Liver (tissue), 9 donors: Measurements from ENCODE around the gene FABP3. TPM values are rescaled to one million over a fixed set of nuclear protein-coding genes. Genes with fewer than 3 reads are reported as not detected.

Source experiments
- DNase-seq: peaks from one replicate; pipeline ENCODE4 v3.0.0-alpha.2; 2017; ENCODE audit warnings: low spot score
- H3K27ac ChIP-seq, 2 donors: one replicate each; pipeline ENCODE4 v1.7.0; 2013; ENCODE audit warnings: inconsistent platforms in 2 of 2, low read length in 2 of 2, control low read depth in 1 of 2, low read depth in 1 of 2, mild to moderate bottlenecking in 1 of 2
- H3K27me3 ChIP-seq, 4 donors: one replicate each; pipeline versions ENCODE4 v1.6.1 to v1.7.0; 2013; ENCODE audit warnings: low read length in 3 of 4, inconsistent platforms in 1 of 4, mild to moderate bottlenecking in 1 of 4, moderate library complexity in 1 of 4; ENCODE audit not compliant: control insufficient read depth in 4 of 4, insufficient read depth in 4 of 4
- H3K36me3 ChIP-seq, 4 donors: one replicate each; pipeline versions ENCODE4 v1.6.1 to v1.7.0; 2013; ENCODE audit warnings: low read length in 3 of 4, mild to moderate bottlenecking in 3 of 4, low read depth in 1 of 4, moderate library complexity in 1 of 4; ENCODE audit not compliant: control insufficient read depth in 4 of 4, insufficient read depth in 3 of 4
- H3K4me1 ChIP-seq, 4 donors: one replicate each; pipeline versions ENCODE4 v1.6.1 to v1.7.0; 2013; ENCODE audit warnings: low read length in 3 of 4, mild to moderate bottlenecking in 3 of 4, moderate library complexity in 1 of 4; ENCODE audit not compliant: control insufficient read depth in 4 of 4, insufficient read depth in 4 of 4
- H3K4me3 ChIP-seq, 3 donors: one replicate each; pipeline versions ENCODE4 v1.6.1 to v1.7.0; 2013; ENCODE audit warnings: low read length in 3 of 3, control low read depth in 1 of 3, low read depth in 1 of 3, mild to moderate bottlenecking in 1 of 3
- H3K9ac ChIP-seq, 2 donors: one replicate each; pipeline ENCODE4 v1.7.0; 2013; ENCODE audit warnings: low read length in 2 of 2, mild to moderate bottlenecking in 2 of 2, moderate library complexity in 2 of 2, control low read depth in 1 of 2, low read depth in 1 of 2
- H3K9me3 ChIP-seq, 4 donors: one replicate each; pipeline versions ENCODE4 v1.6.1 to v1.7.0; 2013; ENCODE audit warnings: low read length in 3 of 4; ENCODE audit not compliant: control insufficient read depth in 4 of 4
- CTCF ChIP-seq: fragments of 150-350 bp; IDR thresholded peaks from 2 replicates; pipeline ENCODE4 v1.5.1; 2017; ENCODE audit warnings: improper control_type of control experiment, low read depth, low read length; ENCODE audit not compliant: missing input control
- EGR1 ChIP-seq, 2 donors: IDR thresholded peaks; 2 replicates each; pipeline ENCODE4 v1.6.1; 2016 to 2018; ENCODE audit warnings: antibody characterized with exemption in 2 of 2, low read depth in 2 of 2
- FOXA1 ChIP-seq: IDR thresholded peaks from 2 replicates; pipeline ENCODE4 v1.6.1; 2016; ENCODE audit warnings: antibody characterized with exemption
- FOXA2 ChIP-seq: IDR thresholded peaks from 2 replicates; pipeline ENCODE4 v1.6.1; 2016; ENCODE audit warnings: antibody characterized with exemption
- GABPA ChIP-seq, 2 donors: IDR thresholded peaks in 1 of 2; conservative IDR thresholded peaks in 1 of 2; 2 replicates each; pipeline ENCODE4 v1.6.1; 2016; ENCODE audit warnings: antibody characterized with exemption in 2 of 2, mild to moderate bottlenecking in 1 of 2, moderate library complexity in 1 of 2
- HNF4A ChIP-seq, 2 donors: conservative IDR thresholded peaks; 2 replicates each; pipeline ENCODE4 v1.6.1; 2016; ENCODE audit warnings: antibody characterized with exemption in 2 of 2, mild to moderate bottlenecking in 2 of 2
- HNF4G ChIP-seq: IDR thresholded peaks from 2 replicates; pipeline ENCODE4 v1.6.1; 2016; ENCODE audit warnings: antibody characterized with exemption
- JUND ChIP-seq, 2 donors: IDR thresholded peaks; 2 replicates each; pipeline ENCODE4 v1.6.1; 2016; ENCODE audit warnings: antibody characterized with exemption in 2 of 2
- MAX ChIP-seq: IDR thresholded peaks from 2 replicates; pipeline ENCODE4 v1.6.1; 2016; ENCODE audit warnings: antibody characterized with exemption
- NR2F2 ChIP-seq: IDR thresholded peaks from 2 replicates; pipeline ENCODE4 v1.6.1; 2016; ENCODE audit warnings: antibody characterized with exemption
- RAD21 ChIP-seq, 2 donors: IDR thresholded peaks; 2 replicates each; pipeline ENCODE4 v1.6.1; 2016; ENCODE audit warnings: antibody characterized with exemption in 2 of 2, mild to moderate bottlenecking in 2 of 2
- REST ChIP-seq: IDR thresholded peaks from 2 replicates; pipeline ENCODE4 v1.6.1; 2016; ENCODE audit warnings: antibody characterized with exemption, mild to moderate bottlenecking
- RXRA ChIP-seq, 2 donors: IDR thresholded peaks; 2 replicates each; pipeline ENCODE4 v1.6.1; 2017 to 2018; ENCODE audit warnings: antibody characterized with exemption in 2 of 2, mild to moderate bottlenecking in 1 of 2
- TAF1 ChIP-seq: conservative IDR thresholded peaks from 2 replicates; pipeline ENCODE4 v1.6.1; 2016; ENCODE audit warnings: antibody characterized with exemption, mild to moderate bottlenecking
- YY1 ChIP-seq: IDR thresholded peaks from 2 replicates; pipeline ENCODE4 v1.6.1; 2016; ENCODE audit warnings: antibody characterized with exemption, mild to moderate bottlenecking
- ZBTB33 ChIP-seq: IDR thresholded peaks from 2 replicates; pipeline ENCODE4 v1.6.1; 2016; ENCODE audit warnings: antibody characterized with exemption
- WGBS: extraction: QIAGEN DNeasy Blood & Tissue Kit; methylation state at CpG from one replicate; pipeline ENCODE4 v1.1.7; 2013; 5-methylcytosine and 5-hydroxymethylcytosine counted together
- polyA plus RNA-seq, 2 donors: library from polyadenylated mRNA; stranded (reverse) in 1 of 2; unstranded in 1 of 2; fragments of 200-250 nt in 1 of 2; fragments of >200 nt in 1 of 2; fragmentation: Nextera tagmentation in 1 of 2; extraction: Ambion mirVana in 1 of 2; gene quantifications; one replicate each; pipeline versions ENCODE4 v1.2.1 to v1.2.3, GENCODE V29; 2013 to 2015
- total RNA-seq, 2 donors: library from RNA; depleted of rRNA; stranded (reverse); fragments of >200 nt; gene quantifications; one replicate each; pipeline ENCODE4 v1.2.3, GENCODE V29; 2014
- donor health status: healthy.
- donor health status: healthy.
- donor health status: healthy.
- donor health status: healthy.
- donor health status: healthy.

The FABP3 gene
- total and polyA plus RNA-seq, 4 donors = 2.8 to 28.2 (median 5.2) TPM

- WGBS = 90% methylated on average over 3 of the region's 3 CpGs
- Histone ChIP-seq H3K4me1 (no peaks in the 10 kb centered on the region), H3K4me3 (no peak overlapping the region), H3K9me3 (no peaks in the 10 kb centered on the region), H3K27ac (no peak overlapping the region), H3K36me3 (peaks cover 0 to 8% (median 2%) of the 10 kb centered on the region in 4 donors), H3K9ac (no peak overlapping the region), H3K27me3 (no peaks in the 10 kb centered on the region)
- TF ChIP-seq REST (no peak), HNF4A (conservative IDR thresholded peaks at IDR 0.05) (no peak), FOXA1 (no peak), RXRA (IDR thresholded peaks at IDR 0.05) (no peak), YY1 (no peak)
- no peak for DNase-seq
Observed at GRCh38 chr1:31327381-31327780, 45.5 kb downstream of the FABP3 start.

GRCh38 chr1:31326461-31326860 is 46.4 kb downstream of the FABP3 start:
- Histone ChIP-seq H3K27ac (no peak overlapping the region), H3K4me1 (no peaks in the 10 kb centered on the region), H3K9me3 (no peaks in the 10 kb centered on the region), H3K36me3 (peaks cover 0 to 8% (median 3%) of the 10 kb centered on the region in 4 donors), H3K9ac (no peak overlapping the region), H3K27me3 (no peaks in the 10 kb centered on the region), H3K4me3 (no peak overlapping the region)
- TF ChIP-seq MAX (no peak), TAF1 (no peak), FOXA1 (no peak), RAD21 (IDR thresholded peaks at IDR 0.05) (no peak), ZBTB33 (no peak), JUND (IDR thresholded peaks at IDR 0.05) (no peak), REST (no peak), CTCF (no peak), RXRA (IDR thresholded peaks at IDR 0.05) (no peak), HNF4A (conservative IDR thresholded peaks at IDR 0.05) (no peak), NR2F2 (no peak), HNF4G (no peak), EGR1 (IDR thresholded peaks at IDR 0.05; ENCODE audit: low read depth in 2 of 2) (no peak), FOXA2 (no peak), GABPA (IDR thresholded peaks at IDR 0.05 in 1 of 2, conservative IDR thresholded peaks at IDR 0.05 in 1 of 2) (no peak)
- WGBS = 99% methylated on average over 1 of the region's 1 CpG
- DNase-seq = no peak
